Keratinocyte (primary cell): Measurements from ENCODE around the gene NTN5.

Source experiments
- EZH2 ChIP-seq: IDR thresholded peaks from one replicate; pipeline ENCODE4 v1.6.1; 2012; ENCODE audit warnings: inconsistent platforms, mild to moderate bottlenecking, low read length, moderate library complexity
- TF ChIP-seq, protein P1 (sequence below), 3 experiments: IDR thresholded peaks in 1 of 3; conservative IDR thresholded peaks in 1 of 3; optimal IDR thresholded peaks in 1 of 3; 2 replicates in 2 of 3; 3 replicates in 1 of 3; pipeline versions ENCODE3 to v1.5.1; 2011; ENCODE audit warnings: low read length in 3 of 3, mild to moderate bottlenecking in 3 of 3, moderate library complexity in 2 of 3, control low read depth in 1 of 3, inconsistent platforms in 1 of 3; ENCODE audit not compliant: insufficient read depth in 2 of 3; ENCODE audit errors: extremely low read depth in 1 of 3

DNA sequence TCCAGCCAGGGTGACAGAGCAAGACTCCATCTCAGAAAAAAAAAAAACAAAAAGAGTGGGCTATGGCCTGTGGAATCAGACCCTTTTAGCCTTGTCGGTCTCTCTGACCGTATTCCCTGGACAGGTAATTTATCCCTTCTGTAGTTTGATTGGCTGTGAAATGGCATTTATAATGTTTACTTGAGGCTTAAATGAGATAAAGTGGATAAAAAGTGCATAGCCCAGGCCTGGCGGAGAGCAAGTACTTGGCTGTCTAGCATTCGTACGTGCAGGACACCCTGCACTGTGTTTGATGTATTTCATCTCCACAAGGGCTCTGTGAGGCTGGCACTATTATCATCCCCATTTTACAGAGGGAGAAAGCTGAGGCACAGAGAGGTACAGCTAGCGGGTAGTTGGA, 7.0 kb downstream of the NTN5 start:
- TF ChIP-seq, protein P1, sequence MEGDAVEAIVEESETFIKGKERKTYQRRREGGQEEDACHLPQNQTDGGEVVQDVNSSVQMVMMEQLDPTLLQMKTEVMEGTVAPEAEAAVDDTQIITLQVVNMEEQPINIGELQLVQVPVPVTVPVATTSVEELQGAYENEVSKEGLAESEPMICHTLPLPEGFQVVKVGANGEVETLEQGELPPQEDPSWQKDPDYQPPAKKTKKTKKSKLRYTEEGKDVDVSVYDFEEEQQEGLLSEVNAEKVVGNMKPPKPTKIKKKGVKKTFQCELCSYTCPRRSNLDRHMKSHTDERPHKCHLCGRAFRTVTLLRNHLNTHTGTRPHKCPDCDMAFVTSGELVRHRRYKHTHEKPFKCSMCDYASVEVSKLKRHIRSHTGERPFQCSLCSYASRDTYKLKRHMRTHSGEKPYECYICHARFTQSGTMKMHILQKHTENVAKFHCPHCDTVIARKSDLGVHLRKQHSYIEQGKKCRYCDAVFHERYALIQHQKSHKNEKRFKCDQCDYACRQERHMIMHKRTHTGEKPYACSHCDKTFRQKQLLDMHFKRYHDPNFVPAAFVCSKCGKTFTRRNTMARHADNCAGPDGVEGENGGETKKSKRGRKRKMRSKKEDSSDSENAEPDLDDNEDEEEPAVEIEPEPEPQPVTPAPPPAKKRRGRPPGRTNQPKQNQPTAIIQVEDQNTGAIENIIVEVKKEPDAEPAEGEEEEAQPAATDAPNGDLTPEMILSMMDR (optimal IDR thresholded peaks at IDR 0.05 in 1 of 3, IDR thresholded peaks at IDR 0.05 in 1 of 3, conservative IDR thresholded peaks at IDR 0.05 in 1 of 3; ENCODE audit: extremely low read depth in 1 of 3, insufficient read depth in 2 of 3, low read length in 3 of 3) = no peak
- TF ChIP-seq EZH2 = no peak
